IPS DF 6.9 (cell line): ENCODE results near the gene ZFYVE16.

ENCODE experiments used
- DNase-seq: peaks from one replicate; pipeline ENCODE4 v3.0.0-alpha.2; 2013; ENCODE audit warnings: low read depth, low spot score
- H3K27ac ChIP-seq: one replicate; pipeline ENCODE4 v1.5.1; 2013; ENCODE audit warnings: low read length, control low read depth
- H3K27me3 ChIP-seq: 2 replicates; pipeline ENCODE4 v1.6.1; 2013; ENCODE audit warnings: mild to moderate bottlenecking, low read length; ENCODE audit not compliant: control insufficient read depth, insufficient read depth
- H3K36me3 ChIP-seq: 2 replicates; pipeline ENCODE4 v1.6.1; 2013; ENCODE audit warnings: low read length; ENCODE audit not compliant: control insufficient read depth, insufficient read depth
- H3K4me1 ChIP-seq: 2 replicates; pipeline ENCODE4 v1.6.1; 2013; ENCODE audit warnings: low read length; ENCODE audit not compliant: control insufficient read depth, insufficient read depth
- H3K4me3 ChIP-seq: 2 replicates; pipeline ENCODE4 v1.5.1; 2013; ENCODE audit warnings: mild to moderate bottlenecking, low read length
- H3K9me3 ChIP-seq: 2 replicates; pipeline ENCODE4 v1.6.1; 2013; ENCODE audit warnings: low read length, inconsistent platforms; ENCODE audit not compliant: control insufficient read depth, insufficient read depth
- whole genome bisulfite sequencing: extraction: QIAGEN DNeasy Blood & Tissue Kit; methylation state at CpG from one replicate; pipeline ENCODE4 v1.1.7; 2013; ENCODE audit warnings: mixed read lengths, missing lambda C conversion rate; ENCODE audit not compliant: insufficient read length, insufficient coverage; 5-methylcytosine and 5-hydroxymethylcytosine counted together

Gene ZFYVE16

DNA sequence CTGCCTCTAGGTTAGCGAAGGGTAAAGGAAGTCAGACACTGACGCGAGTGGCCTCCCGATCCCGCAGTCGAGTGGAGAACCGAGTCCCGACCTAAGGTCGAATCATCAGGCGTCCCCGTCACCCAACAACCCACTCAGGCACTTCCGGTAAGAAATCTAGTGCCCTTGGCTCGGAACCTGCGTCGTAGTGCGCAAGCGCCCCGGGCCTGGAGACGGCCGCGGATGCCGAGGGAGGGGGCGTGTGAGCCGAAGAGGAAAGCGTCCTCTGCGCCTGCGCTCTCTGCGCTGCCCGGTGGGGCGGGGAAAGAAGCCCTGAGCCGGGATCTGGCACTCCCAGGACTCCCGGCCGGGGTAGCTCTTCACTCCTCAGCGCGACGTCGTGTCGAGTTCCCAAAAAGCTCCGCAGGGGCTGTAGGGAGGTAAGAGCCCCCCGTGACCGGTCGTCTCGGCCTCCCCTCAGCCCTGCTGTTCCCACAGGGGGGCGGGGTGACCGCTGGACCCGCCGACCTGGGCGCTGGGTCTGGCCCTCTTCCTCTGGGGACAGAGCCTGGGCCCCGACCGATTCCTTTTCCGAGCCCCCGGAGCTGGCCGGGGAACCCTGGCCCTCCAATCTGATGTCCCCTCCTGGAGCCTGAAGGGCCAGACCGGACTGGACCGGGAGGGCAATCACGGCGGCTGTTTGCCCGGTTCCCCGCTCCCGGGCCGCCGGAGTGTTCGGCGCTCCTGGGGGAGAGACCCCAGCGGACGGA is at the start of gene ZFYVE16:
Gene ZFYVE16, plus strand, starts transcription at position 330 of the 749 bp plus-strand sequence. CDS start 26,084 bp downstream, outside the sequence.
- H3K9me3 ChIP-seq = no peaks in the 10 kb centered on the region
- peak within 1 kb of the TSS; percentile 76 for H3K4me3 ChIP-seq
- no CpG with 5 or more reads among the region's 66 CpGs for WGBS
- H3K27ac ChIP-seq = no peak within 1 kb of the TSS
- H3K36me3 ChIP-seq = no peaks in the 10 kb centered on the region
- no peaks in the 10 kb centered on the region for H3K4me1 ChIP-seq
- no peaks in the 10 kb centered on the region for H3K27me3 ChIP-seq
- peak; percentile 88 for DNase-seq

GRCh38 chr5:80360914-80361444 is 46.9 kb upstream of the ZFYVE16 start:
- H3K9me3 ChIP-seq = no peaks in the 10 kb centered on the region

DNA sequence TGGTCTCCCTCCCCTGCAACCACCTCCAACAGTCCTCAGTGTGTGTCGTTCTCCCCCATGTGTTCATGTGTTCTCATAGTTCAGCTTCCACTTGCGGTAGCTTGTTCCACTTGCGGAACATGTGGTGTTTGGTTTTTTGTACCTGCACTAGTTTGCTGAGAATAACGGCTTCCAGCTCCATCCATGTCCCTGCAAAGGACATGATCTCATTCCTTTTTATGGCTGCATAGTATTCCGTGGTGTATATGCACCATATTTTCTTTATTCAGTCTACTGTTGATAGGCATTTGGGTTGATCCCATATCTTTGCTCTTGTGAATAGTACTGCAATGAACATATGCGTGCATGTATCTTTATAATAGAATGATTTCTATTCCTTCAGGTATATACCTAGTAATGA is 43.0 kb upstream of the ZFYVE16 start:
- H3K4me3 ChIP-seq = no peak overlapping the region
- DNase-seq = no peak
- no peaks in the 10 kb centered on the region for H3K4me1 ChIP-seq
- WGBS = no CpG with 5 or more reads among the region's 6 CpGs
- H3K9me3 ChIP-seq = no peaks in the 10 kb centered on the region
- no peaks in the 10 kb centered on the region for H3K27me3 ChIP-seq
- H3K36me3 ChIP-seq = no peaks in the 10 kb centered on the region
- H3K27ac ChIP-seq = no peak overlapping the region

More at GRCh38 chr5:80360914-80361444, 46.9 kb upstream of the ZFYVE16 start:
- no peak overlapping the region for H3K27ac ChIP-seq
- no peaks in the 10 kb centered on the region for H3K4me1 ChIP-seq
- DNase-seq = no peak
- no peaks in the 10 kb centered on the region for H3K27me3 ChIP-seq
- H3K36me3 ChIP-seq = no peaks in the 10 kb centered on the region
- H3K4me3 ChIP-seq = no peak overlapping the region

DNA sequence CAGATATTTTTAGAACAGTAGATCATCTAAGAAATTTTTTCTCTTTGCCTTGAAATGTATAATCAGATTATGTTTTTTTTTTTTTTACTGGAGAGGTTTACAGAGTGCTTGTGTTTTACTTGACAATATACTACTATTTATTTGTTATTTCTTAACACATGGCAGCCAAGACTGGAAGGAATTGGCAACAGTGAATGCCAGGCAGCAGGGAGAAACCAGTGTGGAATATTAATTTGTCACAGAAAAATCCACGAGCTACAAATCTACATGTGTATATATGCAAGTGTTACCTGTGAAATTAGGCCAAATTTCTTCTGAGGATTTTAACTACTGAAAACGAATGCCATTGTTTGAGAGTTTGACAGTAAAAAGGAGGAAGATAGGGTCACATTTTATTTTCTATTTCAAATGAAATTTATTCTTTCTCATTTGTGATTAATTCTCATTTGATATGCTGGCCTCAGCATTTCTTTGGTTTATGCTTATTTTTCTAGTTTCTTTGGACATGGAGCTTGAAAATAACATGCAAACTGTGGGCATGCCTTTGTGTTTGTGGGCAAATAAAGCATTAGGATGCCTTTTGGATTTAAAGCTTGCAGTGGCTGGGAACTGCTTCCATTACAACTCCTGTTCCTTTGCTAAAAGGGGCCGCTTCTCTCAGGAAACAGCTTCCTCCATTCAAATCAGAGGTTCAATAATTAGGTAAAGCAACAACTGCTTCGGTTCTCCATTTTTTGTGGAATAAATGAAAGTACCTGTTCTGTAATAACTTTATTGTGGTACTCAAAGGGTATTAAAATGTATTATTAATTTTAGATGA is 39.0 kb upstream of the ZFYVE16 start:
- no CpG with 5 or more reads among the region's 4 CpGs for WGBS
- DNase-seq = no peak
- no peak overlapping the region for H3K27ac ChIP-seq
- no peak overlapping the region for H3K4me3 ChIP-seq
- no peaks in the 10 kb centered on the region for H3K36me3 ChIP-seq
- no peaks in the 10 kb centered on the region for H3K4me1 ChIP-seq
- H3K9me3 ChIP-seq = no peaks in the 10 kb centered on the region
- H3K27me3 ChIP-seq = no peaks in the 10 kb centered on the region

GRCh38 chr5:80369521-80369920 is 38.3 kb upstream of the ZFYVE16 start:
- Histone ChIP-seq H3K27me3 (no peaks in the 10 kb centered on the region), H3K27ac (no peak overlapping the region), H3K36me3 (no peaks in the 10 kb centered on the region), H3K4me3 (no peak overlapping the region), H3K9me3 (no peaks in the 10 kb centered on the region), H3K4me1 (no peaks in the 10 kb centered on the region)
- WGBS = no CpG with 5 or more reads among the region's 8 CpGs
- DNase-seq = no peak

DNA sequence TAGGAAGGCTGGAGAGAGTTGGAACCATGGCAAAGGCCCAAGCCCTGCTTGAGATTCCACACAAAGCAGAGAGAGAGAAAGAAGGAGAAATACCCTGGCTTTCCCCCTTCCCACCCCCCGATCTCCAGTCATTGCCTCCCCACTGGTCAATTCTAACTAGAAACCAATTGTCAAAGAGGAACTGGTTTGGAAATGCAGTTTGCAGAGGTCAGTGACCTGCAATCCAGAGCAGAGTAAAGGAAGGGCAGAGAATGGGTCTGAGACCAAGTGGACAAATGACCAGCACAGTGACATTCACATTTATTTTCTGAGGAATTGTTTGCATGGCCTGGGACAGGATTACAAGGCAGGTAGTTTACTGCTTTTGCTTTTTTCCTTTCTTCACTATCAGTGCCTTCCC is 37.5 kb upstream of the ZFYVE16 start:
- no CpG with 5 or more reads among the region's 1 CpG for WGBS
- Histone ChIP-seq H3K4me3 (no peak overlapping the region), H3K9me3 (no peaks in the 10 kb centered on the region), H3K36me3 (no peaks in the 10 kb centered on the region), H3K4me1 (no peaks in the 10 kb centered on the region), H3K27me3 (no peaks in the 10 kb centered on the region), H3K27ac (no peak overlapping the region)
- DNase-seq = no peak

- no peak for DNase-seq
- Histone ChIP-seq H3K9me3 (no peaks in the 10 kb centered on the region), H3K27me3 (no peaks in the 10 kb centered on the region), H3K36me3 (no peaks in the 10 kb centered on the region), H3K4me1 (no peaks in the 10 kb centered on the region), H3K4me3 (no peak overlapping the region), H3K27ac (no peak overlapping the region)
- WGBS = no CpG with 5 or more reads among the region's 1 CpG
Observed at GRCh38 chr5:80372780-80373179, 35.1 kb upstream of the ZFYVE16 start.

GRCh38 chr5:80374188-80374587 is 33.7 kb upstream of the ZFYVE16 start:
- no peak for DNase-seq
- Histone ChIP-seq H3K4me1 (no peaks in the 10 kb centered on the region), H3K4me3 (no peak overlapping the region), H3K36me3 (no peaks in the 10 kb centered on the region), H3K27me3 (no peaks in the 10 kb centered on the region), H3K27ac (no peak overlapping the region), H3K9me3 (no peaks in the 10 kb centered on the region)
- WGBS = no CpG with 5 or more reads among the region's 3 CpGs

GRCh38 chr5:80376557-80376956 is 31.3 kb upstream of the ZFYVE16 start:
- no CpG with 5 or more reads among the region's 3 CpGs for WGBS
- DNase-seq = no peak

GRCh38 chr5:80382488-80382887 is 25.4 kb upstream of the ZFYVE16 start:
- no peak overlapping the region for H3K4me3 ChIP-seq
- no peak overlapping the region for H3K27ac ChIP-seq
- no peaks in the 10 kb centered on the region for H3K27me3 ChIP-seq
- H3K36me3 ChIP-seq = no peaks in the 10 kb centered on the region
- 100% methylated on average over 2 of the region's 4 CpGs for WGBS
- no peaks in the 10 kb centered on the region for H3K4me1 ChIP-seq
- DNase-seq = no peak
- no peaks in the 10 kb centered on the region for H3K9me3 ChIP-seq

More at GRCh38 chr5:80376557-80376956, 31.3 kb upstream of the ZFYVE16 start:
- Histone ChIP-seq H3K36me3 (no peaks in the 10 kb centered on the region), H3K4me3 (no peak overlapping the region), H3K27ac (no peak overlapping the region), H3K4me1 (no peaks in the 10 kb centered on the region), H3K9me3 (no peaks in the 10 kb centered on the region), H3K27me3 (no peaks in the 10 kb centered on the region)
